Nephron progenitor cell (in vitro differentiated cells): ENCODE data around the gene C19orf33.

Source experiments
- DNase-seq: peaks from one replicate; pipeline ENCODE4 v3.0.0; 2021
- H3K27ac Mint-ChIP-seq: 2 replicates; pipeline ENCODE4 v1.8.0; 2021; ENCODE audit warnings: mild to moderate bottlenecking, moderate library complexity, mixed read lengths
- H3K27me3 Mint-ChIP-seq: 2 replicates; pipeline ENCODE4 v1.8.0; 2021; ENCODE audit warnings: mild to moderate bottlenecking, low read depth, mixed read lengths; ENCODE audit not compliant: poor library complexity
- H3K36me3 Mint-ChIP-seq: 2 replicates; pipeline ENCODE4 v1.8.0; 2021; ENCODE audit warnings: low read depth, mixed read lengths
- H3K4me1 Mint-ChIP-seq: 2 replicates; pipeline ENCODE4 v1.8.0; 2021; ENCODE audit warnings: mixed read lengths
- H3K4me3 Mint-ChIP-seq: 2 replicates; pipeline ENCODE4 v1.8.0; 2021; ENCODE audit warnings: mild to moderate bottlenecking, moderate library complexity, mixed read lengths
- H3K9me3 Mint-ChIP-seq: 2 replicates; pipeline ENCODE4 v1.8.0; 2021; ENCODE audit warnings: mild to moderate bottlenecking, moderate library complexity, mixed read lengths
- TF ChIP-seq, protein P1 (sequence below): fragments of 200-600 bp; sonication (generic); IDR thresholded peaks from 2 replicates; pipeline ENCODE4 v1.5.0; 2021; ENCODE audit warnings: antibody characterized with exemption

C19orf33 gene

DNA sequence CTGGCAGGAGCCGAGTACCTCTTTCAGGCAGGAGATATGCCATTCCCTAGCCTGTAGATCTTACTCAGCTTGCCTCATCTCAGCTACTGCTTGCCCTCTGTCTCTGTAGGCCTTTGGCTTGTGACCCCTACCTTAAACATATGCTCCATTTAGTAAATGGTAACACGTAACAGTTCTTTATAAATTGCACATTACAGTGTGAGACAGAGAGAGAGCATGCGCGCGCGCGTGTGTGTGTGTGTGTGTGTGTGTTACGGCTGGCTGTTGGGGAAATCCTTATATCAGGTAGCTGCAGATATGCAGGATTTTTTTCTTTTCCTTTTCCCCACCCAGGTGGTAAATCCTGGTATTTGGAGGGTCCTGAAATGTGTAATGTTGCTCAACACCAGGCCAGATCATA is 35.5 kb upstream of the C19orf33 start:
- no peaks in the 10 kb centered on the region for H3K36me3 Mint-ChIP-seq
- TF ChIP-seq, protein P1, sequence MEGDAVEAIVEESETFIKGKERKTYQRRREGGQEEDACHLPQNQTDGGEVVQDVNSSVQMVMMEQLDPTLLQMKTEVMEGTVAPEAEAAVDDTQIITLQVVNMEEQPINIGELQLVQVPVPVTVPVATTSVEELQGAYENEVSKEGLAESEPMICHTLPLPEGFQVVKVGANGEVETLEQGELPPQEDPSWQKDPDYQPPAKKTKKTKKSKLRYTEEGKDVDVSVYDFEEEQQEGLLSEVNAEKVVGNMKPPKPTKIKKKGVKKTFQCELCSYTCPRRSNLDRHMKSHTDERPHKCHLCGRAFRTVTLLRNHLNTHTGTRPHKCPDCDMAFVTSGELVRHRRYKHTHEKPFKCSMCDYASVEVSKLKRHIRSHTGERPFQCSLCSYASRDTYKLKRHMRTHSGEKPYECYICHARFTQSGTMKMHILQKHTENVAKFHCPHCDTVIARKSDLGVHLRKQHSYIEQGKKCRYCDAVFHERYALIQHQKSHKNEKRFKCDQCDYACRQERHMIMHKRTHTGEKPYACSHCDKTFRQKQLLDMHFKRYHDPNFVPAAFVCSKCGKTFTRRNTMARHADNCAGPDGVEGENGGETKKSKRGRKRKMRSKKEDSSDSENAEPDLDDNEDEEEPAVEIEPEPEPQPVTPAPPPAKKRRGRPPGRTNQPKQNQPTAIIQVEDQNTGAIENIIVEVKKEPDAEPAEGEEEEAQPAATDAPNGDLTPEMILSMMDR, result no peak
- no peak for DNase-seq
- H3K4me1 Mint-ChIP-seq, result peaks cover 68% of the 10 kb centered on the region
- H3K4me3 Mint-ChIP-seq, result peak overlapping the region; percentile 92
- peaks cover 12% of the 10 kb centered on the region for H3K27me3 Mint-ChIP-seq
- H3K9me3 Mint-ChIP-seq, result no peaks in the 10 kb centered on the region
- no peak overlapping the region for H3K27ac Mint-ChIP-seq

DNA sequence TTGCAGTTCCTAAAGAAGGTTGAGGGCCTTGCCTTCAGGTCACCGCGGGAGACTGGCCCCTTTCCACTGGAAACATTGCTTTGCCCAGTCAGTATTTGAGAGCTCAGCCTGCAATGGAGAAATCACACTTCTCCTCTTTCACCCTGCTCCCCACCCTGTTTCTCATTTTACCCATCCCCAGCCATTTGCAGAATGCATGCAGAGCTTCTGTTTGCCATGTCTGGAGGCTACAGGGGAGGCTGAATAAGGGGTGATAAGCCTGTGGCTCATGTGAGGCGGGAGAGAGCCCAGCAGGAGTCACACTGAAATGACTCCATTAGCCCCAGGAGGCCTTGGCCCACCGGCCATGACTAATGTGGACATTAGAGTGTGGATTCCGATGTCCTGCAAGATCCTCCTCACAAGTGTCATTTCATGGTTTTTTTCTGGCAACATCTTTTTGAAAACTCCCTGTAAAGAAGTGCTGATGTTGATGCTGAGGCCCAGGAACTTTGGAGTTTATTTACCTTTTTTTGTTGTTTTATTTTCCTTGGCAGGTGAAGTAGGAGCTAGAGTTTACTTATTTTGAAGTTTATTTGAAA is 33.4 kb upstream of the C19orf33 start:
- no peak for DNase-seq
- Mint-ChIP-seq H3K27ac (peak overlapping the region; percentile 49), H3K4me1 (peaks cover 55% of the 10 kb centered on the region), H3K36me3 (no peaks in the 10 kb centered on the region), H3K9me3 (no peaks in the 10 kb centered on the region), H3K27me3 (peaks cover 12% of the 10 kb centered on the region), H3K4me3 (no peak overlapping the region)
- TF ChIP-seq, protein P1, result no peak

DNA sequence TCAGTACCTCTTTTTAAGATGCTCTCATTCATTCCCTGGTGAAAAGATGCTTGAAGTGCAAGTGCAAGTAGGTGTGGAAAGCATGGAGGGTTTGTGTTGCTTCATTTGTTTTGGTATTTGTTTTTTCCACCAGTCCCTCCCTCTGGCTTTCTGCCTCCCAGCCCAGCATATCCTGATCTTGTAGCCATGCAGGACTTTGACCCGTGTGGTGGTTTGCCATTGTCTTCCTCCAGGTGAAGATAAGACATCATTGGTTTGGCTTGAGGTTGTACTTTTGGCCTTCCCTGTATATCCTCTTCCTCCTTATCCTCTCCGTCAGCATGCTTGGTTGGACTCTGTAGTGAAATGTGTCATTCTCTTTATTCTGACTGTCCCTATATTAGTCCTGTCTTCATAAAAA is 30.6 kb upstream of the C19orf33 start:
- Mint-ChIP-seq H3K27me3 (peaks cover 12% of the 10 kb centered on the region), H3K36me3 (no peaks in the 10 kb centered on the region), H3K4me3 (no peak overlapping the region), H3K4me1 (peaks cover 36% of the 10 kb centered on the region), H3K9me3 (no peaks in the 10 kb centered on the region), H3K27ac (no peak overlapping the region)
- TF ChIP-seq, protein P1, result no peak
- DNase-seq, result no peak

DNA sequence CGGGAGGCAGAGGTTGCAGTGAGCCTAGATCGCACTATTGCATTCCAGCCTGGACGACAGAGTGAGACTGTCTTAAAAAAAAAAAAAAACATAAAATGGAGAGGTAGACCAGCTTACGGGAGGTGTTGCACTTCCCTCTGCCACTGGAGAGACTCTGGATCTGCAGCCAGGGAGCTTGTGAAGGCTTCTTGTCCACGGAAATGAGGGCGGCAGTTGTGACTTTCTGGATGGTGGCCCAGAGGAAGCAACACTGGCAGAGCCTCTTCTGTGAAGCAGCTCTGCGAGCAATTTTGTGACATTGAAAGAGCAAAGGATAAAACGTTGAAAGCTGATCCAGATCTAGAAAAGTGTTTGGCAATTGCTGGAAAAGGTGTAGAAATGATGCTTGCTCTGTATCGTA is 29.3 kb upstream of the C19orf33 start:
- Mint-ChIP-seq H3K9me3 (no peaks in the 10 kb centered on the region), H3K27me3 (peaks cover 12% of the 10 kb centered on the region), H3K4me3 (no peak overlapping the region), H3K27ac (no peak overlapping the region), H3K4me1 (peaks cover 30% of the 10 kb centered on the region), H3K36me3 (no peaks in the 10 kb centered on the region)
- DNase-seq, result no peak
- TF ChIP-seq, protein P1, result no peak

DNA sequence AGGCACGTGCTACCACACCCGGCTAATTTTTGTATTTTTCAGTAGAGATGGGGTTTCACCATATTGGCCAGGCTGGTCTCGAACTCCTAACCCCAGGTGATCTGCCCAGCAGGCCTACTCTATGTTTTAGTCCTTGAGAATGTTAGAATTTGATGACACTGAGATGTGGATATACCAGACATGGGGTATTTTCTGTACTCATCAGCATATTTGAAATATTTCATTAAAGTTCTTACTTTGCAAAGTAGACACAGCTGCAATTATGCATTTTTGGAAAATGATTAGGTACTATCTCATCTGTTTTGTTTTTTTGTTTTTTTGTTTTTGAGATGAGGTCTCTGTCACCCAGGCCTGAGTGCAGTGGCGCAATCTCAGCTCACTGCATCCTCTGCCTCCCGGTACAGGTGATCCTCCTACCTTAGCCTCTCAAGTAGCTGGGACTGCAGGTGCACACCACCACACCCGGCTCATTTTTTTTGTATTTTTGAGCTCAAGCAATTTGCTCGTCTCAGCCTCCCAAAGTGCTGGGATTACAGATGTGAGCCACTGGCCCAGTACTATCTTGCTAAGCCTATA is 27.0 kb upstream of the C19orf33 start:
- TF ChIP-seq, protein P1, result no peak
- no peak for DNase-seq
- H3K4me1 Mint-ChIP-seq, result peaks cover 25% of the 10 kb centered on the region
- H3K27ac Mint-ChIP-seq, result no peak overlapping the region
- H3K9me3 Mint-ChIP-seq, result no peaks in the 10 kb centered on the region
- peaks cover 4% of the 10 kb centered on the region for H3K27me3 Mint-ChIP-seq
- no peaks in the 10 kb centered on the region for H3K36me3 Mint-ChIP-seq
- H3K4me3 Mint-ChIP-seq, result no peak overlapping the region

DNA sequence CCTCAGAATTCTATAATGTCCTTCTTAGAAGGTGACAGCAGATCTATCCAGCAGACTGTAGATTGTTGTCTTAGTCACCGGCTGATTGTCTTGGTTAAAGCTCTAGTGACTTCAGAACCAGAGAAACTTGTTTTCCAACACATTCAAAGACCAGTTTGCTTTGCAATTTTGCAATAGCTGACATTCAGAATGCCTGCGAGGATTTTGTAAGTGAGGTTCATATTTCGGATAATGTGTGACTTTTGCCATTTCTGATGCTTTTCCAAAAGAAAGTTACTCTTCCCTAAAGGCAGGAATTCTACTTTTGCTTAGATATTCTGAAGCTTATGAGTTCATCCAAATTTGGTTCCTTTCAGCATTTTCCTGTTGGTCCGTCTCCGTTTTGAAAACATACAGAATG is 26.5 kb upstream of the C19orf33 start:
- Mint-ChIP-seq H3K36me3 (no peaks in the 10 kb centered on the region), H3K9me3 (no peaks in the 10 kb centered on the region), H3K4me3 (no peak overlapping the region), H3K4me1 (peaks cover 30% of the 10 kb centered on the region), H3K27ac (no peak overlapping the region), H3K27me3 (peaks cover 4% of the 10 kb centered on the region)
- TF ChIP-seq, protein P1, result no peak
- no peak for DNase-seq
